ENCODE results near the gene CDH4.

GRCh38 chr20:61251529-61252393 lies at the start of gene CDH4:
- TF ChIP-seq CTCF (tag by site-specific recombination; IDR thresholded peaks at IDR 0.05) (no peak), ZNF792 (tag by site-specific recombination; IDR thresholded peaks at IDR 0.05) (no peak), TCF7L2 (IDR thresholded peaks at IDR 0.05; ENCODE audit: borderline replicate concordance, low read depth, low read length) (no peak), ZNF768 (tag by site-specific recombination; IDR thresholded peaks at IDR 0.05) (no peak), ZNF121 (tag by site-specific recombination; IDR thresholded peaks at IDR 0.05) (no peak), HIC1 (tag by site-specific recombination; IDR thresholded peaks at IDR 0.05) (no peak), SCRT1 (tag by site-specific recombination; IDR thresholded peaks at IDR 0.05; ENCODE audit: borderline replicate concordance) (no peak), ELK4 (IDR thresholded peaks at IDR 0.05; ENCODE audit: borderline replicate concordance, low read depth, low read length) (no peak), ZBTB10 (tag by site-specific recombination; IDR thresholded peaks at IDR 0.05) (no peak), WT1 (tag by site-specific recombination; IDR thresholded peaks at IDR 0.05) (no peak), OVOL3 (tag by site-specific recombination; IDR thresholded peaks at IDR 0.05) (no peak)
